ENCODE results near the gene MAMDC4. TPM values are rescaled to one million over a fixed set of nuclear protein-coding genes. Genes with fewer than 3 reads are reported as not detected.

MAMDC4 gene
- total RNA-seq, 1 donor from 2014 or later: 0.52 TPM

DNA sequence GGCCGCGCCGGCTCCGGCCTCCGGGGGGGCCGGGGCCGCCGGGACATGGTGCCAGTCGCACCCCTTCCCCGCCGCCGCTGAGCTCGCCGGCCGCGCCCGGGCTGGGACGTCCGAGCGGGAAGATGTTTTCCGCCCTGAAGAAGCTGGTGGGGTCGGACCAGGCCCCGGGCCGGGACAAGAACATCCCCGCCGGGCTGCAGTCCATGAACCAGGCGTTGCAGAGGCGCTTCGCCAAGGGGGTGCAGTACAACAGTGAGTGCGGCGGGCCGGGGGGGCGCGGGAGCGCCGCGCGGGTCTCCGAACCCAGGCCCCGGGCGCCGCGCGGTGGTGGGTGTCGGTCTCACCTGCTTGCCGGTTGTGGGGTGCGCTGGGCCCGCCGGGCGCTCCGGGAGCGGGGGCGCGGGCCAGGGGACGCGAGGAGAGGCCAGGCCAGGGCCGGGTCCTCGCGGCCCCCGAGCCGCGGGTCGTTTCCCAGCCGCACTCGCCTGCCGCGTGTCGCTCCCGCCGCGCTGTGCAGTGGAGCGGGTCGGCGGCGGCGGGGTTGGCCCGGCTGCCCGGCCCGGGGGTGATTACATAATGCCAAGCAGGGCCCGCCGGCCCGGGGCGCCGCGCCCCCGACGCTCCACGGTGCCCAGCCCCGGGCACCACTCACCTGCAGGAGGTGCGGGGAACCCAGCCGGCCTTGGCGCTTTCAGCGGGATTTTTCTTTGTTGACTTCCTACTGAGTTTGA lies 43.9 kb upstream of the MAMDC4 start:
- Histone ChIP-seq H3K4me1 (ENCODE audit: control insufficient read depth in 3 of 3, insufficient read depth in 3 of 3, low read length in 3 of 3) (peaks cover 25 to 36% (median 29%) of the 10 kb centered on the region in 3 donors), H3K9ac (ENCODE audit: low read depth in 1 of 3, low read length in 3 of 3) (peak overlapping the region; percentile 76 to 91 (median 76)), H3K36me3 (ENCODE audit: control insufficient read depth in 3 of 3, insufficient read depth in 3 of 3, low read length in 3 of 3) (peaks cover 0 to 8% (median 6%) of the 10 kb centered on the region in 3 donors), H3K27ac (ENCODE audit: low read depth, low read length) (peak overlapping the region; percentile 30), H3K4me3 (ENCODE audit: low read length in 3 of 3) (peak overlapping the region; percentile 78 to 89 (median 87)), H3K9me3 (ENCODE audit: control insufficient read depth in 3 of 3, low read length in 3 of 3) (no peaks in the 10 kb centered on the region), H3K27me3 (ENCODE audit: control insufficient read depth in 3 of 3, insufficient read depth in 3 of 3, low read length in 3 of 3) (no peaks in the 10 kb centered on the region)

- H3K9ac ChIP-seq (ENCODE audit: low read depth in 1 of 3, low read length in 3 of 3): peak overlapping the region; percentile 75 to 91 (median 76)
- H3K4me3 ChIP-seq (ENCODE audit: low read length in 3 of 3): peak overlapping the region; percentile 75 to 89 (median 87)
- peaks cover 0 to 8% (median 6%) of the 10 kb centered on the region in 3 donors for H3K36me3 ChIP-seq (ENCODE audit: control insufficient read depth in 3 of 3, insufficient read depth in 3 of 3, low read length in 3 of 3)
- no peaks in the 10 kb centered on the region for H3K27me3 ChIP-seq (ENCODE audit: control insufficient read depth in 3 of 3, insufficient read depth in 3 of 3, low read length in 3 of 3)
- H3K9me3 ChIP-seq (ENCODE audit: control insufficient read depth in 3 of 3, low read length in 3 of 3): no peaks in the 10 kb centered on the region
- peaks cover 25 to 36% (median 29%) of the 10 kb centered on the region in 3 donors for H3K4me1 ChIP-seq (ENCODE audit: control insufficient read depth in 3 of 3, insufficient read depth in 3 of 3, low read length in 3 of 3)
- no peak overlapping the region for H3K27ac ChIP-seq (ENCODE audit: low read depth, low read length)
Measured at GRCh38 chr9:136808806-136809158, 43.4 kb upstream of the MAMDC4 start.

DNA sequence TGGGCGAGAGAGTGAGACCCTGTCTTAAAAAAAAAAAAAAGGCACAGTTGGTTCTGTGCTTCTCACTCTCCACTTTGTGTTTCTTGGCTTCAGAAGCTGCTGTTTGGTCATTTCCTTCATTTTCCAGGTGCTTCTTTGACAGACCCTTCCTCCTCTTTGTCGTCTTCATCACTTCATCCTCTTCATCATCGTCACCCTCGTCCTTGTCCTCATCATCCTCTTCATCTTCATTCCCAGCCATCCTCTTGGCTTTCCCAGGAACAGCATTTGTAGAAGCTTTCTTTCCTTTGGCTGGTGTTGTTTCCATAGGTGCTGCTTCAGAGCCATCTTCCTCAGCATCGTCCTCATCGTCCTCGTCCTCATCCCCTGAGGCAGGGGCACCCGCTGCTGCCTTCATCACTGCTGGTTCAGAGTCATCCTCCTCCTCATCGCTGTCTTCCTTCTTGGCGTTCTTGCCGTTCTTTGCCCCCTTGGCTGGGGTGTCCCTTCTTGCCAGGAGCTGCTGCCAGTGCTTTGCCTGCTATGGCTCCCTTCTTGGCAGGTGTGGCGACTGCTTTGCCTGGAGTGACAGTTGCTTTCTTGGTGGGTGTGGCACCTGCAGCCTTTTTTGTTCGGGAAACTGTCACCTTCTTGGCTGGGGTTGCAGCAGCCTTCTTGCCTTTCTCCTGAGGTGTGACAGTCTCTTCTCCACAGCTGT lies 37.3 kb upstream of the MAMDC4 start:
- Histone ChIP-seq H3K27me3 (ENCODE audit: control insufficient read depth in 3 of 3, insufficient read depth in 3 of 3, low read length in 3 of 3) (no peaks in the 10 kb centered on the region), H3K27ac (ENCODE audit: low read depth, low read length) (no peak overlapping the region), H3K4me3 (ENCODE audit: low read length in 3 of 3) (no peak overlapping the region), H3K4me1 (ENCODE audit: control insufficient read depth in 3 of 3, insufficient read depth in 3 of 3, low read length in 3 of 3) (peaks cover 2 to 5% (median 5%) of the 10 kb centered on the region in 3 donors), H3K36me3 (ENCODE audit: control insufficient read depth in 3 of 3, insufficient read depth in 3 of 3, low read length in 3 of 3) (peaks cover 4 to 15% (median 6%) of the 10 kb centered on the region in 3 donors), H3K9ac (ENCODE audit: low read depth in 1 of 3, low read length in 3 of 3) (no peak overlapping the region), H3K9me3 (ENCODE audit: control insufficient read depth in 3 of 3, low read length in 3 of 3) (no peaks in the 10 kb centered on the region)

GRCh38 chr9:136815422-136815782 lies 36.7 kb upstream of the MAMDC4 start:
- Histone ChIP-seq H3K9ac (ENCODE audit: low read depth in 1 of 3, low read length in 3 of 3) (no peak overlapping the region), H3K36me3 (ENCODE audit: control insufficient read depth in 3 of 3, insufficient read depth in 3 of 3, low read length in 3 of 3) (peaks cover 4 to 15% (median 6%) of the 10 kb centered on the region in 3 donors), H3K27ac (ENCODE audit: low read depth, low read length) (no peak overlapping the region), H3K27me3 (ENCODE audit: control insufficient read depth in 3 of 3, insufficient read depth in 3 of 3, low read length in 3 of 3) (no peaks in the 10 kb centered on the region), H3K4me3 (ENCODE audit: low read length in 3 of 3) (no peak overlapping the region), H3K9me3 (ENCODE audit: control insufficient read depth in 3 of 3, low read length in 3 of 3) (no peaks in the 10 kb centered on the region), H3K4me1 (ENCODE audit: control insufficient read depth in 3 of 3, insufficient read depth in 3 of 3, low read length in 3 of 3) (peaks cover 0 to 5% (median 0%) of the 10 kb centered on the region in 3 donors)

DNA sequence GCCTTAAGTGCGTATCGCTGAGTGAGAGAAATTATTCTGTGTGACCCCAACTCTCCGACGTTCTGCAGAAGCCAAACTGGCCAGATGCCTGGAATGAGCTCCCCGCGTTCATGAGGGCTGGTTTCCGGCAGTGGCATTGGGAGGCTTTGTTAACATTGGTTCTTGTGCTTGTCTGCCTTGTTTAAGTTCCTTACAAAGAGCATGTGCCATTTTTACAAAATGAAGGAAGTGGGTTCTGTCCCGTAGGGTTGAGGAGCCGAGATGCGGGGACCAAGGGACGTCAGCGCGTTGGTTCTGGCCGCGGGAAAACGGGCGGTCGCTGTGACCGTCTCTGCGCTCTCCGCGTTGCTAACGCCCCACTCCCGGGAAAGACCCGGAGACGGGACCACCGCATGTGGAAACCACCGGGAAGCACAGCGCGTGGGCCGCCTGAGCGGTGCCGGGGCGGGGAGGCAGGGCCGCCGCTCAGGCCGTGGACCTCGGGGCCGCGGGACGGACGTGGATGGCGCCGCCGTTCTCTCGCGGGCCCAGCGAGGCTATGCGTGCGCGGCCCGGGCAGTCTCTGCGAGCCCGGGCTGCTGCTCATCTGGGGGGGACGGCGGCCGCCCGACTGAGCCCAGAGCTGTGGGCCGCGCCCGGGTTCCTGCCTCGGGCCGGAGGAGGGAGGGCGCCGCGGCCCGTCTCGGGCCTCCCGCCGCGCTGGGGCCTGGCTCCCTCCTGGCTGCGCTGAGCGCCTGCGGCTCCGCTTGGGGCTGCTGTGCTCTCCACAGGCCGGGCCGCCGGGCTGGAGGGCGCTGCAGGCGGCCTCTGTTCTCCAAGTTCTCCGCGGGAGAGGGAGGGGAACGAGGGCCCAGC lies 30.9 kb upstream of the MAMDC4 start:
- no peaks in the 10 kb centered on the region for H3K4me1 ChIP-seq (ENCODE audit: control insufficient read depth in 3 of 3, insufficient read depth in 3 of 3, low read length in 3 of 3)
- H3K27ac ChIP-seq (ENCODE audit: low read depth, low read length): no peak overlapping the region
- no peak overlapping the region for H3K4me3 ChIP-seq (ENCODE audit: low read length in 3 of 3)
- H3K9me3 ChIP-seq (ENCODE audit: control insufficient read depth in 3 of 3, low read length in 3 of 3): no peaks in the 10 kb centered on the region
- H3K36me3 ChIP-seq (ENCODE audit: control insufficient read depth in 3 of 3, insufficient read depth in 3 of 3, low read length in 3 of 3): peaks cover 12 to 19% (median 17%) of the 10 kb centered on the region in 3 donors
- peak overlapping the region in 1 of 3 donors; percentile 0 for H3K9ac ChIP-seq (ENCODE audit: low read depth in 1 of 3, low read length in 3 of 3)
- no peaks in the 10 kb centered on the region for H3K27me3 ChIP-seq (ENCODE audit: control insufficient read depth in 3 of 3, insufficient read depth in 3 of 3, low read length in 3 of 3)

- H3K36me3 ChIP-seq (ENCODE audit: control insufficient read depth in 3 of 3, insufficient read depth in 3 of 3, low read length in 3 of 3): peaks cover 12 to 24% (median 20%) of the 10 kb centered on the region in 3 donors
- H3K27ac ChIP-seq (ENCODE audit: low read depth, low read length): no peak overlapping the region
- H3K4me1 ChIP-seq (ENCODE audit: control insufficient read depth in 3 of 3, insufficient read depth in 3 of 3, low read length in 3 of 3): no peaks in the 10 kb centered on the region
- H3K27me3 ChIP-seq (ENCODE audit: control insufficient read depth in 3 of 3, insufficient read depth in 3 of 3, low read length in 3 of 3): no peaks in the 10 kb centered on the region
- no peaks in the 10 kb centered on the region for H3K9me3 ChIP-seq (ENCODE audit: control insufficient read depth in 3 of 3, low read length in 3 of 3)
- no peak overlapping the region for H3K9ac ChIP-seq (ENCODE audit: low read depth in 1 of 3, low read length in 3 of 3)
- H3K4me3 ChIP-seq (ENCODE audit: low read length in 3 of 3): no peak overlapping the region
Measured at GRCh38 chr9:136821826-136822544, 30.2 kb upstream of the MAMDC4 start.

DNA sequence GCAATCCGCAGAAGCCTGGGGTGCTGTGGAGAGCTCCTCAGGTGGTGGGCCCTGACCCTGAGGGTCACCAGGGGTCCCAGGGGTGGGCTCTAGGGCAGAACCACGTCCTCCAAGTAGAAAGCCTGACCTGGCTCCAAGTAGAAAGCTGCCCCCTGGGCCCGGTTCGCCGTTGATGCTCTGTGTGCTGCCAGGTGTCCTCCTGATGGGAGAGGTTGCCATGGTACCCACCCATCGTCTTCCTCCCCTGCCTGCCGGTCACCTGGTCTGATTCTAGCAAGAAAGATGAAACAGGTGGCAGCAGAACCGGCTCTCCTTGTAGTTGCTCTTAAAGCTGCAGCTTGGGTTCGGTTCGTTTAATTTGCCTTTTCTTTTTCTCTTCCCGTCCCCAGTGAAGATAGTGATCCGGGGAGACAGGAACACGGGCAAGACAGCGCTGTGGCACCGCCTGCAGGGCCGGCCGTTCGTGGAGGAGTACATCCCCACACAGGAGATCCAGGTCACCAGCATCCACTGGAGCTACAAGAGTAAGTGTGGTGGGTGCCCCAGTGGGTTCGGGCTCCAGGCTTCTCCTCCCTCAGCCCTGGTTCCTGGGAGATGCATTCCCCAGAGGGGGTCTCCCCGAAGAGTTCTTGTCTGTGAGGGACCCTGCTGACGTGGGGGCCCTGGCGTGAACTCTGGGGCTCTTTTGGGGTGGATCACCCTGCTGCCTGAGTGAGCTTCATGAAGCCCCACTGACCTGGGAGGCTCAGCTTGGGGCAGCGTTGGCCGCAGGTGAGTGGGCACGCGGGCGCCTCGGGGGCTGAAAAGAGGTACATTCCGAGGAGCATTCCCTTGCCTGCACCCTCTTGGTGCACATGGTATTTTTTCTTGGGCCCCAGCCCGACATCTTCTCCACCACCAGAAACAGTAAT lies 28.8 kb upstream of the MAMDC4 start:
- no peak overlapping the region for H3K9ac ChIP-seq (ENCODE audit: low read depth in 1 of 3, low read length in 3 of 3)
- H3K27ac ChIP-seq (ENCODE audit: low read depth, low read length): no peak overlapping the region
- H3K4me3 ChIP-seq (ENCODE audit: low read length in 3 of 3): no peak overlapping the region
- H3K36me3 ChIP-seq (ENCODE audit: control insufficient read depth in 3 of 3, insufficient read depth in 3 of 3, low read length in 3 of 3): peaks cover 15 to 27% (median 27%) of the 10 kb centered on the region in 3 donors
- H3K4me1 ChIP-seq (ENCODE audit: control insufficient read depth in 3 of 3, insufficient read depth in 3 of 3, low read length in 3 of 3): no peaks in the 10 kb centered on the region
- no peaks in the 10 kb centered on the region for H3K9me3 ChIP-seq (ENCODE audit: control insufficient read depth in 3 of 3, low read length in 3 of 3)
- no peaks in the 10 kb centered on the region for H3K27me3 ChIP-seq (ENCODE audit: control insufficient read depth in 3 of 3, insufficient read depth in 3 of 3, low read length in 3 of 3)

- no peaks in the 10 kb centered on the region for H3K27me3 ChIP-seq (ENCODE audit: control insufficient read depth in 3 of 3, insufficient read depth in 3 of 3, low read length in 3 of 3)
- no peak overlapping the region for H3K27ac ChIP-seq (ENCODE audit: low read depth, low read length)
- H3K36me3 ChIP-seq (ENCODE audit: control insufficient read depth in 3 of 3, insufficient read depth in 3 of 3, low read length in 3 of 3): peaks cover 26 to 40% (median 39%) of the 10 kb centered on the region in 3 donors
Measured at GRCh38 chr9:136824496-136825225, 27.5 kb upstream of the MAMDC4 start.

More at GRCh38 chr9:136824496-136825225, 27.5 kb upstream of the MAMDC4 start:
- Histone ChIP-seq H3K9ac (ENCODE audit: low read depth in 1 of 3, low read length in 3 of 3) (no peak overlapping the region), H3K4me3 (ENCODE audit: low read length in 3 of 3) (no peak overlapping the region), H3K4me1 (ENCODE audit: control insufficient read depth in 3 of 3, insufficient read depth in 3 of 3, low read length in 3 of 3) (no peaks in the 10 kb centered on the region), H3K9me3 (ENCODE audit: control insufficient read depth in 3 of 3, low read length in 3 of 3) (no peaks in the 10 kb centered on the region)

All from skeletal muscle tissue (tissue), 4 donors.